Measurements from ENCODE around the gene MBLAC1. TPM values are rescaled to one million over a fixed set of nuclear protein-coding genes. Genes with fewer than 3 reads are reported as not detected.

The MBLAC1 gene
- total and polyA plus RNA-seq, 2 donors (not counting 1 experiment from before 2014, with no cell fraction given) = 1.6 to 4.5 TPM

GRCh38 chr7:100163006-100163531, 36.3 kb downstream of the MBLAC1 start:
- Histone ChIP-seq H4K20me1 (ENCODE audit: control insufficient read depth, insufficient read depth, low read length, poor library complexity, severe bottlenecking) (peaks cover under 1% of the 10 kb centered on the region), H3K4me2 (replicated peaks; ENCODE audit: low read depth, low read length, poor library complexity, severe bottlenecking) (no peak overlapping the region), H3K79me2 (ENCODE audit: control insufficient read depth, insufficient read depth, low read length) (peaks cover 9% of the 10 kb centered on the region), H3K4me3 (ENCODE audit: control extremely low read depth in 1 of 5, extremely low read depth in 1 of 5, insufficient read depth in 1 of 5, low read depth in 2 of 5, low read length in 4 of 5) (no peak overlapping the region), H3K27ac (ENCODE audit: low read length in 2 of 2) (no peak overlapping the region), H3K36me3 (replicated peaks in 1 of 2; ENCODE audit: control extremely low read depth in 1 of 2, control insufficient read depth in 1 of 2, extremely low read depth in 1 of 2, insufficient read depth in 2 of 2, low read length in 1 of 2) (no peaks in the 10 kb centered on the region), H3K27me3 (replicated peaks in 1 of 4; ENCODE audit: control extremely low read depth in 1 of 4, control insufficient read depth in 3 of 4, insufficient read depth in 4 of 4, low read length in 3 of 4) (peaks cover 0 to 21% (median 15%) of the 10 kb centered on the region in 4 experiments), H3K9me3 (ENCODE audit: control extremely low read depth in 1 of 3, control insufficient read depth in 2 of 3, insufficient read depth in 1 of 3, low read length in 2 of 3) (peaks cover 0 to 2% (median 0%) of the 10 kb centered on the region in 3 donors), H3K9ac (ENCODE audit: low read length) (no peak overlapping the region), H3K4me1 (ENCODE audit: control insufficient read depth in 2 of 2, insufficient read depth in 2 of 2, low read length in 2 of 2) (peaks cover 18 to 19% of the 10 kb centered on the region in 2 donors), H2AFZ (ENCODE audit: insufficient read depth, low read depth, low read length, poor library complexity, severe bottlenecking) (no peak overlapping the region)
- DNase-seq (no peak), ATAC-seq (ENCODE audit: low read depth) (no peak)
- Mint-ChIP-seq H3K4me3 (no peak overlapping the region), H3K4me1 (peaks cover 26% of the 10 kb centered on the region), H3K27me3 (peaks cover 23% of the 10 kb centered on the region), H3K9me3 (ENCODE audit: insufficient read depth) (no peaks in the 10 kb centered on the region), H3K27ac (no peak overlapping the region)
- TF ChIP-seq EZH2 (IDR thresholded peaks at IDR 0.05; ENCODE audit: borderline replicate concordance, insufficient read depth, low read depth, low read length, poor library complexity, severe bottlenecking) = no peak
- TF ChIP-seq CTCF (IDR thresholded peaks at IDR 0.05) = no peak
- ChIA-PET CTCF (interaction anchor here (0.7 to 1.0 kb wide), 2 partner anchors 30 to 245 kb away, joined by 3 to 4 read pairs; no protein-coding TSS in a partner anchor), POLR2A (interaction anchor here (0.6 to 0.7 kb wide), 2 partner anchors 14 to 56 kb away, joined by 3 to 4 read pairs; partner anchors contain the start of gene GPC2)
- 85% methylated on average over 5 of the region's 6 CpGs for WGBS (ENCODE audit: insufficient coverage)
- intact Hi-C loops (cut with micrococcal nuclease) = no loop called here

- Histone ChIP-seq H3K27ac (ENCODE audit: low read length in 2 of 2) (no peak overlapping the region), H3K36me3 (replicated peaks in 1 of 2; ENCODE audit: control extremely low read depth in 1 of 2, control insufficient read depth in 1 of 2, extremely low read depth in 1 of 2, insufficient read depth in 2 of 2, low read length in 1 of 2) (no peaks in the 10 kb centered on the region), H3K79me2 (ENCODE audit: control insufficient read depth, insufficient read depth, low read length) (peaks cover 2% of the 10 kb centered on the region), H3K9me3 (ENCODE audit: control extremely low read depth in 1 of 3, control insufficient read depth in 2 of 3, insufficient read depth in 1 of 3, low read length in 2 of 3) (peaks cover 0 to 7% (median 0%) of the 10 kb centered on the region in 3 donors), H3K4me3 (ENCODE audit: control extremely low read depth in 1 of 5, extremely low read depth in 1 of 5, insufficient read depth in 1 of 5, low read depth in 2 of 5, low read length in 4 of 5) (no peak overlapping the region), H3K27me3 (replicated peaks in 1 of 4; ENCODE audit: control extremely low read depth in 1 of 4, control insufficient read depth in 3 of 4, insufficient read depth in 4 of 4, low read length in 3 of 4) (peaks cover 0 to 29% (median 20%) of the 10 kb centered on the region in 4 experiments), H3K4me2 (replicated peaks; ENCODE audit: low read depth, low read length, poor library complexity, severe bottlenecking) (no peak overlapping the region), H2AFZ (ENCODE audit: insufficient read depth, low read depth, low read length, poor library complexity, severe bottlenecking) (no peak overlapping the region), H3K4me1 (ENCODE audit: control insufficient read depth in 2 of 2, insufficient read depth in 2 of 2, low read length in 2 of 2) (peaks cover 25 to 26% of the 10 kb centered on the region in 2 donors), H4K20me1 (ENCODE audit: control insufficient read depth, insufficient read depth, low read length, poor library complexity, severe bottlenecking) (no peaks in the 10 kb centered on the region), H3K9ac (ENCODE audit: low read length) (no peak overlapping the region)
- POLR2A ChIA-PET = interaction anchor here (0.6 to 0.7 kb wide), 2 partner anchors 47 to 57 kb away, joined by 3 read pairs; no protein-coding TSS in a partner anchor
- Mint-ChIP-seq H3K27ac (no peak overlapping the region), H3K27me3 (peaks cover 31% of the 10 kb centered on the region), H3K4me1 (peaks cover 33% of the 10 kb centered on the region), H3K4me3 (no peak overlapping the region), H3K9me3 (ENCODE audit: insufficient read depth) (no peaks in the 10 kb centered on the region)
- TF ChIP-seq CTCF (IDR thresholded peaks at IDR 0.05) = no peak
- no peak for TF ChIP-seq EZH2 (IDR thresholded peaks at IDR 0.05; ENCODE audit: borderline replicate concordance, insufficient read depth, low read depth, low read length, poor library complexity, severe bottlenecking)
- CTCF ChIA-PET = interaction anchor here (1.0 kb wide), 1 partner anchor 31 kb away, joined by 4 read pairs; no protein-coding TSS in a partner anchor
- intact Hi-C loops (cut with micrococcal nuclease) = no loop called here
- no peak for DNase-seq
- 95% methylated on average over 4 of the region's 5 CpGs for WGBS (ENCODE audit: insufficient coverage)
- no peak for ATAC-seq (ENCODE audit: low read depth)
Measured at GRCh38 chr7:100163871-100164270, 37.1 kb downstream of the MBLAC1 start.

All from B cell (primary cell).